Measurements from ENCODE around the gene PNPLA8.

PNPLA8 gene

GRCh38 chr7:108460964-108461363 is 65.0 kb downstream of the PNPLA8 start:
- Histone ChIP-seq H3K4me3 (ENCODE audit: low read depth, low read length) (no peak overlapping the region), H3K9me3 (ENCODE audit: control insufficient read depth, insufficient read depth, low read depth, low read length) (no peaks in the 10 kb centered on the region), H3K27ac (ENCODE audit: extremely low read depth, low read depth, low read length) (no peak overlapping the region), H3K36me3 (ENCODE audit: control insufficient read depth in 2 of 2, insufficient read depth in 1 of 2, low read length in 2 of 2) (no peaks in the 10 kb centered on the region), H3K4me1 (ENCODE audit: control insufficient read depth, insufficient read depth, low read length) (no peaks in the 10 kb centered on the region; the same call in 1 of the 2 replicates)
- CTCF ChIA-PET, result interaction anchor here (0.6 to 2.6 kb wide), 11 partner anchors 7 to 281 kb away, joined by 3 to 18 read pairs (median 3); no protein-coding TSS in a partner anchor
- TF ChIP-seq ZNF16 (tag by site-specific recombination; IDR thresholded peaks at IDR 0.05; ENCODE audit: low read depth) (no peak), ZNF530 (tag by site-specific recombination; IDR thresholded peaks at IDR 0.05; ENCODE audit: low read depth) (no peak)
- POLR2A ChIA-PET, result no interaction called here

- Histone ChIP-seq H3K9me3 (ENCODE audit: control insufficient read depth, insufficient read depth, low read depth, low read length) (no peaks in the 10 kb centered on the region), H3K36me3 (ENCODE audit: control insufficient read depth in 2 of 2, insufficient read depth in 1 of 2, low read length in 2 of 2) (no peaks in the 10 kb centered on the region), H3K4me3 (ENCODE audit: low read depth, low read length) (no peak overlapping the region), H3K27ac (ENCODE audit: extremely low read depth, low read depth, low read length) (no peak overlapping the region), H3K4me1 (ENCODE audit: control insufficient read depth, insufficient read depth, low read length) (no peaks in the 10 kb centered on the region; the same call in 1 of the 2 replicates)
- ChIA-PET POLR2A (interaction anchor here (0.6 kb wide), 1 partner anchor 8 kb away, joined by 3 read pairs; no protein-coding TSS in a partner anchor), CTCF (interaction anchor here (0.6 to 2.6 kb wide), 19 partner anchors 8 to 557 kb away, joined by 3 to 18 read pairs (median 5); no protein-coding TSS in a partner anchor)
- no peak for TF ChIP-seq SP2 (tag by site-specific recombination; IDR thresholded peaks at IDR 0.05)
- no peak for TF ChIP-seq EGR2 (tag by site-specific recombination; IDR thresholded peaks at IDR 0.05; ENCODE audit: low read depth)
- TF ChIP-seq SALL2 (tag by site-specific recombination; IDR thresholded peaks at IDR 0.05; ENCODE audit: borderline replicate concordance), result no peak
- peak; percentile 15; the same call in 1 of the 2 replicates for TF ChIP-seq ZNF629 (tag by site-specific recombination; IDR thresholded peaks at IDR 0.05)
- TF ChIP-seq SP3 (tag by site-specific recombination; IDR thresholded peaks at IDR 0.05), result no peak
- TF ChIP-seq ZNF792 (tag by site-specific recombination; IDR thresholded peaks at IDR 0.05), result no peak
- TF ChIP-seq ZNF221 (tag by site-specific recombination; IDR thresholded peaks at IDR 0.05; ENCODE audit: borderline replicate concordance), result no peak
- no peak for TF ChIP-seq OSR2 (tag by site-specific recombination; IDR thresholded peaks at IDR 0.05)
- TF ChIP-seq ZIC2 (tag by site-specific recombination; IDR thresholded peaks at IDR 0.05), result no peak
- peak; percentile 84 for TF ChIP-seq SCRT2 (tag by site-specific recombination; IDR thresholded peaks at IDR 0.05)
- no peak for TF ChIP-seq ZNF121 (tag by site-specific recombination; IDR thresholded peaks at IDR 0.05)
- TF ChIP-seq ZEB2 (tag by site-specific recombination; IDR thresholded peaks at IDR 0.05), result no peak
- TF ChIP-seq ZNF335 (tag by site-specific recombination; conservative IDR thresholded peaks at IDR 0.05), result 0 out of 2 replicates have a peak, but pooled peaks have one; percentile 34
- TF ChIP-seq ZNF548 (tag by site-specific recombination; IDR thresholded peaks at IDR 0.05), result no peak
- no peak for TF ChIP-seq ZNF692 (tag by site-specific recombination; IDR thresholded peaks at IDR 0.05)
- TF ChIP-seq PRDM2 (tag by site-specific recombination; IDR thresholded peaks at IDR 0.05; ENCODE audit: borderline replicate concordance), result no peak
- TF ChIP-seq ZNF654 (tag by site-specific recombination; IDR thresholded peaks at IDR 0.05; ENCODE audit: low read depth), result peak; percentile 74
- 0 out of 2 replicates have a peak, but pooled peaks have one; percentile 22 for TF ChIP-seq ZNF2 (tag by site-specific recombination; IDR thresholded peaks at IDR 0.05)
- no peak for TF ChIP-seq ZSCAN23 (tag by site-specific recombination; IDR thresholded peaks at IDR 0.05)
- no peak for TF ChIP-seq ZNF362 (tag by site-specific recombination; IDR thresholded peaks at IDR 0.05)
- peak; percentile 42; the same call in 1 of the 2 replicates for TF ChIP-seq SCRT1 (tag by site-specific recombination; IDR thresholded peaks at IDR 0.05; ENCODE audit: borderline replicate concordance)
- no peak for TF ChIP-seq BCL11A (tag by site-specific recombination; IDR thresholded peaks at IDR 0.05; ENCODE audit: low read depth)
- no peak for TF ChIP-seq ZNF18 (tag by site-specific recombination; IDR thresholded peaks at IDR 0.05)
These were observed 65.9 kb downstream of the PNPLA8 start for GRCh38 chr7:108459922-108460551.

Measured in HEK293 (cell line).